ENCODE measurements around the gene TRAPPC2B.
"Not testable (repeated sequence)": the region's sequence is repeated elsewhere in the genome, so short reads cannot be mapped to it uniquely, and the experiment has no call there.

The TRAPPC2B gene

DNA sequence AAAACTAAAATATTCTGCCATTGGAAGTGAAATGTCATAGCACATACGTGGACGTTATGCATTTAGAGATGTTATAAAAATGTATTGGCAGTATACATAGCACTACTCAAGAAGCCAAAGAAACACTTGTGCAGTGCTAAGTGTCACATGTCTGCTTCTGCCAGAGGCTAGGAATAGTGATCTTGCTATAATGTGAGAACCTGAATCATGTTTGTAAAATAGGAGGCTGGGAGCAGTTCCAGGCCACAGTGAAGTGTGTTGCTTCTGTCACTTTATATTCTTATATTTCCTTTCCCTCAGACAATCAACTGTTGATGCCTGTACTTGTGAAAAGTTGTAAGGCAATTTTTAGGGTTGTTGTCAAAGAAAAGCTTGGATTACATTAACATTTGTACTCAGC lies 3.4 kb downstream of the TRAPPC2B start:
- TF ChIP-seq ZFX (IDR thresholded peaks at IDR 0.05; ENCODE audit: borderline replicate concordance), result no peak
- TF ChIP-seq, protein P1, sequence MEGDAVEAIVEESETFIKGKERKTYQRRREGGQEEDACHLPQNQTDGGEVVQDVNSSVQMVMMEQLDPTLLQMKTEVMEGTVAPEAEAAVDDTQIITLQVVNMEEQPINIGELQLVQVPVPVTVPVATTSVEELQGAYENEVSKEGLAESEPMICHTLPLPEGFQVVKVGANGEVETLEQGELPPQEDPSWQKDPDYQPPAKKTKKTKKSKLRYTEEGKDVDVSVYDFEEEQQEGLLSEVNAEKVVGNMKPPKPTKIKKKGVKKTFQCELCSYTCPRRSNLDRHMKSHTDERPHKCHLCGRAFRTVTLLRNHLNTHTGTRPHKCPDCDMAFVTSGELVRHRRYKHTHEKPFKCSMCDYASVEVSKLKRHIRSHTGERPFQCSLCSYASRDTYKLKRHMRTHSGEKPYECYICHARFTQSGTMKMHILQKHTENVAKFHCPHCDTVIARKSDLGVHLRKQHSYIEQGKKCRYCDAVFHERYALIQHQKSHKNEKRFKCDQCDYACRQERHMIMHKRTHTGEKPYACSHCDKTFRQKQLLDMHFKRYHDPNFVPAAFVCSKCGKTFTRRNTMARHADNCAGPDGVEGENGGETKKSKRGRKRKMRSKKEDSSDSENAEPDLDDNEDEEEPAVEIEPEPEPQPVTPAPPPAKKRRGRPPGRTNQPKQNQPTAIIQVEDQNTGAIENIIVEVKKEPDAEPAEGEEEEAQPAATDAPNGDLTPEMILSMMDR (IDR thresholded peaks at IDR 0.05), result no peak
- H3K27ac ChIP-seq, result no peak overlapping the region

DNA sequence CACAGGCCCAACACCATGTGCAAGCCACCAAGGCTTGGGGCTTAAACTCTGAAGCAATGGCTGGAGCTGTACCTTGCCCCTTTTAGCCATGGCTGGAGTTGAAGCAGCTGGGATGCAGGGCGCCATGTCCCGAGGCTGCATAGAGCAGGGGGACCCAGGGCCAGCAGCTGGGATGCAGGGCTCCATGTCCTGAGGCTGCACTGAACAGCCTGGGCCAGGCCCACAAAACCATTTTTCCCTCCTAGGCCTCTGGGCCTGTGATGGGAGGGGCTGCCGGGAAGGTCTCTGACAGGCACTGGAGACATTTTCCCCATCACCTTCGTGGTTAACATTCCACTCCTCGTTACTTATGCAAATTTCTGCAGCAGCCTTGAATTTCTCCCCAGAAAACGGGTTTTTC lies 10.8 kb downstream of the TRAPPC2B start:
- no peak for TF ChIP-seq ZFX (IDR thresholded peaks at IDR 0.05; ENCODE audit: borderline replicate concordance)
- TF ChIP-seq, protein P1 (IDR thresholded peaks at IDR 0.05), result no peak
- no peak overlapping the region for H3K27ac ChIP-seq

DNA sequence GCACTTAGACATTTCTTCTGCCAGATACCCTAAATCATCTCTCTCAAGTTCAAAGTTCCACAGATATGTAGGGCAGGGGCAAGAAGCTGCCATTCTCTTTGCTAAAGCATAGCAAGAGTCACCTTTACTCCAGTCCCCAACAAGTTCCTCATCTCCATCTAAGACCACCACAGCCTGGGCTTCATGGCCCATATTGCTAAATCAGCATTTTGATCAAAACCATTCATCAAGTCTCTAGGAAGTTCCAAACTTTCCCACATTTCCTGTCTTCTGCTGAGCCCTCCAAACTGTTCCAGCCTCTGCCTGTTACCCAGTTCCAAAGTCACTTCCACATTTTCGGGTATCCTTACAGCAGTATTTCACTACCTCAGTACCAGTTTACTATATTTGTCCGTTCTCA lies 11.3 kb downstream of the TRAPPC2B start:
- H3K27ac ChIP-seq, result not testable (repeated sequence)

DNA sequence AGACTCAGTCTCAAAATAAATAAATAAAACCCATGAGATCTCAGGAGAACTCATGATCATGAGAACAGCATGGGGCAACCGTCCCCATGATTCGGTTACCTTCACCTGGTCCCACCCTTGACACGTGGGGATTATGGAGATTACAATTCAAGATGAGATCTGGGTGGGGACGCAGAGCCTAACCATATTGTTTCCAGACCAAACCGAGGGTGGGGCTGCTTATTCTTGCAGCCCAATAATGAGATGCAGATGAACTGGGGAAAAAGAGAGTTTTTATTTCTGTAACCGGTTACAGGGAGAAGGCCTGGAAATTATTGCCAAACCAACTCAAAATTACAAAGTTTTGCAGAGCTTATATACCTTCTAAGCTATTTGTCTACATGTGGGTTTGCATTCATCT lies 12.8 kb downstream of the TRAPPC2B start:
- H3K27ac ChIP-seq, result no peak overlapping the region
- TF ChIP-seq ZFX (IDR thresholded peaks at IDR 0.05; ENCODE audit: borderline replicate concordance), result no peak
- TF ChIP-seq, protein P1 (IDR thresholded peaks at IDR 0.05), result no peak

DNA sequence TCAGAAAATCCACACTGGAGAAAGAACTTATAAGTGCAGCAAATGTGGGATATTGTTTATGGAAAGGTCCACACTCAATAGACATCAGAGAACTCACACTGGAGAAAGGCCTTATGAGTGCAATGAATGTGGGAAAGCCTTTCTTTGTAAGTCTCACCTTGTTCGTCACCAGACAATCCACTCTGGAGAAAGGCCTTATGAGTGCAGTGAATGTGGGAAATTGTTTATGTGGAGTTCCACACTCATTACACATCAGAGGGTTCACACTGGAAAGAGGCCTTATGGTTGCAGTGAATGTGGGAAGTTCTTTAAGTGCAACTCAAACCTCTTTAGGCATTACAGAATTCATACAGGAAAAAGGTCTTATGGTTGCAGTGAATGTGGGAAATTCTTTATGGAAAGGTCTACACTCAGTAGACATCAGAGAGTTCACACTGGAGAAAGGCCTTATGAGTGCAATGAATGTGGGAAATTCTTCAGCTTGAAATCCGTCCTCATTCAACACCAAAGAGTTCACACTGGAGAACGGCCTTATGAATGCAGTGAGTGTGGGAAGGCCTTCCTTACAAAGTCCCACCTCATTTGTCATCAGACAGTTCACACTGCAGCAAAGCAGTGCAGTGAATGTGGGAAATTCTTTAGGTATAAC lies 14.3 kb downstream of the TRAPPC2B start:
- TF ChIP-seq ZFX (IDR thresholded peaks at IDR 0.05; ENCODE audit: borderline replicate concordance), result no peak
- TF ChIP-seq, protein P1 (IDR thresholded peaks at IDR 0.05), result no peak
- H3K27ac ChIP-seq, result no peak overlapping the region

DNA sequence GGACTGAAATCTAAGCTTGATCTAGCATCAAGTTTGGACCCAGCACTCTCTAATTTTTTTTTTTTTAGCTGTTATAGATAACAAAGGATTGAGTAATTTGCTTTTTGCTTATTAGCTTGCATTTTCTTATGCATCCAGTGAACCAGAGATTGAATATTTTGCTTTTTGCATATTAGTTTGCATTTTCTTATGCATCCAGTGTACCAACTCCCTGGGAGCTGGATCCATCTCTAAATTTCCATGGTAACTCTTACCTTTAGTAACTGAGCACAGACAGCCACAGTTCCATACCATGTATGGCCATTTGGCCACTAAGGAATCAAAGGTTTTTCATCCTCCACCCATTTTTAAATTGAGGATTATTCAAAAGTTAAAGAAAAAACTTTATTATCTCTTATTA lies 17.6 kb downstream of the TRAPPC2B start:
- TF ChIP-seq ZFX (IDR thresholded peaks at IDR 0.05; ENCODE audit: borderline replicate concordance), result no peak
- TF ChIP-seq, protein P1 (IDR thresholded peaks at IDR 0.05), result no peak
- H3K27ac ChIP-seq, result no peak overlapping the region

DNA sequence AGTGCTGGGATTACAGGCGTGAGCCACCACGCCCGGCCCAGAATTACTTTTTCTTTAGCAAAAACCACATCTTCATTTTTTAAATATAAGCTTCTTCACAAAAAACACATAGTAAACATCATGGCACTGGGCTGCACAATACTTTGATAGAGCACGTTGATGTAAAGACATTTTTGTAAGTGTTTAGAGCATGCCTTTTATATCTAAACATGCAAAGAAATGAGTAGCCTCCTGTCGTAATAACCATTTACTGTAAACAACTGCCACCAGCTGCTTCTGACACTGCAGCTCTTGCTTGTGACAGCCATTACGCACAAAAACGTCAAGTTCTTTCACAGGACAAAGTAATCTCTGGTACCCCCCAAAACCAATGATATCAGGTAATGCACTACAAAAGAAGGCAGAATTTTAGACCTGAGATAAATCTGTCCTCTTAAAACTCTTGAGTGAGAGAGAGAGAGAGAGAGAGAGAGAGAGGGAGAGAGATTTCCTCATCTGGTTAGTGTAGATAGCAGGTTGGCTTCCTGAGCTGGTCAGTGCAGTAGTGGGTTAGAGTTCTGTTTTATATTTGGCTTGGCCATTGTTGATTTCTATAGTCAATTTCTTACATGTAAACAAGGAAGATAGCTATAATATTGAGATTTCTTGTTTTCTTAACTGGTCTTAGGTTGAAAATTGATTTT lies 19.6 kb downstream of the TRAPPC2B start:
- H3K27ac ChIP-seq, result no peak overlapping the region
- TF ChIP-seq ZFX (IDR thresholded peaks at IDR 0.05; ENCODE audit: borderline replicate concordance), result no peak
- TF ChIP-seq, protein P1 (IDR thresholded peaks at IDR 0.05), result no peak

Data from 22Rv1 (cell line).